Fibroblast of lung (primary cell): Measurements from ENCODE around the gene ANAPC2. TPM values are rescaled to one million over a fixed set of nuclear protein-coding genes. Genes with fewer than 3 reads are reported as not detected.

Source experiments
- DNase-seq, 2 donors: peaks; one replicate each; pipeline versions ENCODE4 v3.0.0 to v3.0.0-alpha.2; 2010; ENCODE audit warnings: low read depth in 2 of 2
- H2AFZ ChIP-seq: 2 replicates; pipeline ENCODE4 v1.5.1; 2012; ENCODE audit warnings: low read length, control low read depth, inconsistent platforms
- H3K27ac ChIP-seq: 2 replicates; pipeline ENCODE4 v1.5.1; 2011; ENCODE audit warnings: low read length, control low read depth; ENCODE audit not compliant: insufficient read depth
- H3K27me3 ChIP-seq: 2 replicates; pipeline ENCODE4 v1.5.1; 2011; ENCODE audit warnings: mild to moderate bottlenecking, low read length; ENCODE audit not compliant: control insufficient read depth, insufficient read depth
- H3K36me3 ChIP-seq: 2 replicates; pipeline ENCODE4 v1.5.1; 2011; ENCODE audit warnings: low read length; ENCODE audit not compliant: control insufficient read depth, insufficient read depth
- H3K4me1 ChIP-seq: 2 replicates; pipeline ENCODE4 v1.5.1; 2011; ENCODE audit warnings: low read length; ENCODE audit not compliant: control insufficient read depth, insufficient read depth; ENCODE audit errors: extremely low read depth
- H3K4me2 ChIP-seq: 2 replicates; pipeline ENCODE4 v1.5.1; 2011; ENCODE audit warnings: low read length, control low read depth; ENCODE audit not compliant: insufficient read depth; ENCODE audit errors: extremely low read depth
- H3K4me3 ChIP-seq, 4 experiments: fragments of 200-600 bp in 1 of 4; sonication (generic) in 1 of 4; replicated peaks in 1 of 4; 2 replicates each; pipeline ENCODE4 v1.5.1; 2011 to 2016; ENCODE audit warnings: low read length in 4 of 4, low read depth in 3 of 4, mild to moderate bottlenecking in 3 of 4, control low read depth in 2 of 4, inconsistent platforms in 1 of 4, mixed read lengths in 1 of 4; ENCODE audit not compliant: insufficient read depth in 1 of 4; ENCODE audit errors: control extremely low read depth in 1 of 4
- H3K79me2 ChIP-seq: 2 replicates; pipeline ENCODE4 v1.5.1; 2012; ENCODE audit warnings: mild to moderate bottlenecking, low read length, inconsistent platforms; ENCODE audit not compliant: control insufficient read depth, insufficient read depth
- H3K9ac ChIP-seq: 2 replicates; pipeline ENCODE4 v1.5.1; 2011; ENCODE audit warnings: mild to moderate bottlenecking, low read length, control low read depth; ENCODE audit not compliant: insufficient read depth
- H3K9me3 ChIP-seq: 2 replicates; pipeline ENCODE4 v1.5.1; 2012; ENCODE audit warnings: low read depth, low read length; ENCODE audit not compliant: control insufficient read depth, insufficient read depth
- H4K20me1 ChIP-seq: 2 replicates; pipeline ENCODE4 v1.5.1; 2011; ENCODE audit warnings: low read length; ENCODE audit not compliant: control insufficient read depth, insufficient read depth; ENCODE audit errors: extremely low read depth
- EZH2 ChIP-seq: IDR thresholded peaks from 2 replicates; pipeline ENCODE4 v1.5.1; 2012; ENCODE audit warnings: low read length, control low read depth, mild to moderate bottlenecking; ENCODE audit errors: missing control alignments
- polyA plus RNA-seq, 2 donors: library from polyadenylated mRNA; depleted of rRNA in 1 of 2; stranded (reverse) in 1 of 2; unstranded in 1 of 2; fragments of >200 nt; gene quantifications; 2 replicates each; pipeline ENCODE4 v1.2.1, GENCODE V29; 2011 to 2012; ENCODE audit warnings: missing spikeins in 1 of 2
- total RNA-seq: library from RNA; depleted of rRNA; stranded (reverse); fragments of >200 nt; gene quantifications from 2 replicates; pipeline ENCODE4 v1.2.1, GENCODE V29; 2014
- TF ChIP-seq, protein P1 (sequence below), 2 donors: IDR thresholded peaks in 1 of 2; conservative IDR thresholded peaks in 1 of 2; 1 replicate in 1 of 2; 2 replicates in 1 of 2; pipeline ENCODE4 v1.5.1; 2011 to 2012; ENCODE audit warnings: low read length in 2 of 2, control low read depth in 1 of 2, inconsistent platforms in 1 of 2, low read depth in 1 of 2, mild to moderate bottlenecking in 1 of 2

The ANAPC2 gene
- total and polyA plus RNA-seq, 2 donors (not counting 1 experiment from before 2014, with no cell fraction given), result 9.1 to 18.0 TPM

- no peaks in the 10 kb centered on the region for H3K4me1 ChIP-seq
- H3K79me2 ChIP-seq, result no peaks in the 10 kb centered on the region
- no peaks in the 10 kb centered on the region for H4K20me1 ChIP-seq
- no peak for TF ChIP-seq EZH2
- TF ChIP-seq, protein P1, sequence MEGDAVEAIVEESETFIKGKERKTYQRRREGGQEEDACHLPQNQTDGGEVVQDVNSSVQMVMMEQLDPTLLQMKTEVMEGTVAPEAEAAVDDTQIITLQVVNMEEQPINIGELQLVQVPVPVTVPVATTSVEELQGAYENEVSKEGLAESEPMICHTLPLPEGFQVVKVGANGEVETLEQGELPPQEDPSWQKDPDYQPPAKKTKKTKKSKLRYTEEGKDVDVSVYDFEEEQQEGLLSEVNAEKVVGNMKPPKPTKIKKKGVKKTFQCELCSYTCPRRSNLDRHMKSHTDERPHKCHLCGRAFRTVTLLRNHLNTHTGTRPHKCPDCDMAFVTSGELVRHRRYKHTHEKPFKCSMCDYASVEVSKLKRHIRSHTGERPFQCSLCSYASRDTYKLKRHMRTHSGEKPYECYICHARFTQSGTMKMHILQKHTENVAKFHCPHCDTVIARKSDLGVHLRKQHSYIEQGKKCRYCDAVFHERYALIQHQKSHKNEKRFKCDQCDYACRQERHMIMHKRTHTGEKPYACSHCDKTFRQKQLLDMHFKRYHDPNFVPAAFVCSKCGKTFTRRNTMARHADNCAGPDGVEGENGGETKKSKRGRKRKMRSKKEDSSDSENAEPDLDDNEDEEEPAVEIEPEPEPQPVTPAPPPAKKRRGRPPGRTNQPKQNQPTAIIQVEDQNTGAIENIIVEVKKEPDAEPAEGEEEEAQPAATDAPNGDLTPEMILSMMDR (conservative IDR thresholded peaks at IDR 0.05 in 1 of 2, IDR thresholded peaks at IDR 0.05 in 1 of 2; ENCODE audit: low read depth in 1 of 2, low read length in 2 of 2), result no peak
- no peaks in the 10 kb centered on the region for H3K36me3 ChIP-seq
- H3K27me3 ChIP-seq, result peaks cover 43% of the 10 kb centered on the region
- DNase-seq, result no peak
- H3K9me3 ChIP-seq, result no peaks in the 10 kb centered on the region
- H3K4me2 ChIP-seq, result no peak overlapping the region
- no peak overlapping the region for H3K4me3 ChIP-seq
- no peak overlapping the region for H2AFZ ChIP-seq
- no peak overlapping the region for H3K27ac ChIP-seq
- no peak overlapping the region for H3K9ac ChIP-seq
Measured at GRCh38 chr9:137163805-137164204, 24.6 kb downstream of the ANAPC2 start.

- no peaks in the 10 kb centered on the region for H3K79me2 ChIP-seq
- peak; percentile 15 for TF ChIP-seq EZH2
- TF ChIP-seq, protein P1 (conservative IDR thresholded peaks at IDR 0.05 in 1 of 2, IDR thresholded peaks at IDR 0.05 in 1 of 2; ENCODE audit: low read depth in 1 of 2, low read length in 2 of 2), result no peak
- peak overlapping the region in 2 of 4 experiments; percentile 7 to 17 for H3K4me3 ChIP-seq
- no peak for DNase-seq
- H2AFZ ChIP-seq, result peak overlapping the region; percentile 30
- no peaks in the 10 kb centered on the region for H3K9me3 ChIP-seq
- H3K4me1 ChIP-seq, result no peaks in the 10 kb centered on the region
- H3K4me2 ChIP-seq, result peak overlapping the region; percentile 59
- H4K20me1 ChIP-seq, result no peaks in the 10 kb centered on the region
- peaks cover 46% of the 10 kb centered on the region for H3K27me3 ChIP-seq
- H3K9ac ChIP-seq, result no peak overlapping the region
- H3K36me3 ChIP-seq, result no peaks in the 10 kb centered on the region
- H3K27ac ChIP-seq, result no peak overlapping the region
Measured at GRCh38 chr9:137163365-137163715, 25.0 kb downstream of the ANAPC2 start.

DNA sequence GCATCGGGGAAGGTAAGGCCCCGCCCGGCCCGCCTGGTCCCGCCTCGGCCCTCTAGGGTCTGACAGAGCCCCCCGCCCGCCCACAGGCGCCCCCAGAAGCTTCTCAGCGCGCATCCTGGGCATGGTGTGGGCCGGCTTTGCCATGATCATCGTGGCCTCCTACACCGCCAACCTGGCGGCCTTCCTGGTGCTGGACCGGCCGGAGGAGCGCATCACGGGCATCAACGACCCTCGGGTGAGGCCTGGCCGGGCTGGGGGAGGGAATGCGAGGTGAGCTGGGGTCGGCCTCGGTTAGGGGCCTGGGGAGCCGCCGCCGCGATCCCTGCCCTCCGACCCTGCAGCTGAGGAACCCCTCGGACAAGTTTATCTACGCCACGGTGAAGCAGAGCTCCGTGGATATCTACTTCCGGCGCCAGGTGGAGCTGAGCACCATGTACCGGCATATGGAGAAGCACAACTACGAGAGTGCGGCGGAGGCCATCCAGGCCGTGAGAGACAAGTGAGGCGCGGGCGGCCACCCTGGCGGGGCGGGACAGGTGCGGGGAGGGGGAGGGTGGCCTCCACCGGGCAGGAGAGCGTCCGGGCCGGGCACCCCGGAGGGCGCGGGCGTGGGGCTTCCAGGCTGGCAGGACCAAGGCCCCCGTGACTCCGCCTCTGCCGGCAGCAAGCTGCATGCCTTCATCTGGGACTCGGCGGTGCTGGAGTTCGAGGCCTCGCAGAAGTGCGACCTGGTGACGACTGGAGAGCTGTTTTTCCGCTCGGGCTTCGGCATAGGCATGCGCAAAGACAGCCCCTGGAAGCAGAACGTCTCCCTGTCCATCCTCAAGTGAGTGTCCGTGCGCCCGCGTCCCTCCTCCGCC, 25.6 kb downstream of the ANAPC2 start:
- no peaks in the 10 kb centered on the region for H4K20me1 ChIP-seq
- no peaks in the 10 kb centered on the region for H3K4me1 ChIP-seq
- H3K79me2 ChIP-seq, result no peaks in the 10 kb centered on the region
- peak overlapping the region; percentile 30 for H2AFZ ChIP-seq
- peak overlapping the region; percentile 59 for H3K4me2 ChIP-seq
- DNase-seq, result no peak
- H3K27ac ChIP-seq, result no peak overlapping the region
- no peaks in the 10 kb centered on the region for H3K9me3 ChIP-seq
- peak overlapping the region in 2 of 4 experiments; percentile 7 to 17 for H3K4me3 ChIP-seq
- H3K9ac ChIP-seq, result no peak overlapping the region
- peaks cover 44% of the 10 kb centered on the region for H3K27me3 ChIP-seq
- TF ChIP-seq, protein P1 (conservative IDR thresholded peaks at IDR 0.05 in 1 of 2, IDR thresholded peaks at IDR 0.05 in 1 of 2; ENCODE audit: low read depth in 1 of 2, low read length in 2 of 2), result no peak
- TF ChIP-seq EZH2, result peak; percentile 89
- H3K36me3 ChIP-seq, result no peaks in the 10 kb centered on the region
